Measurements from ENCODE around the gene INF2.
A peak's percentile ranks its signal among the peaks of the same experiment; 100 is the strongest.
"Not testable (repeated sequence)": the region's sequence is repeated elsewhere in the genome, so short reads cannot be mapped to it uniquely, and the experiment has no call there.

Gene INF2

GRCh38 chr14:104739546-104740516 lies 50.4 kb downstream of the INF2 start:
- DNase-seq = no peak

DNA sequence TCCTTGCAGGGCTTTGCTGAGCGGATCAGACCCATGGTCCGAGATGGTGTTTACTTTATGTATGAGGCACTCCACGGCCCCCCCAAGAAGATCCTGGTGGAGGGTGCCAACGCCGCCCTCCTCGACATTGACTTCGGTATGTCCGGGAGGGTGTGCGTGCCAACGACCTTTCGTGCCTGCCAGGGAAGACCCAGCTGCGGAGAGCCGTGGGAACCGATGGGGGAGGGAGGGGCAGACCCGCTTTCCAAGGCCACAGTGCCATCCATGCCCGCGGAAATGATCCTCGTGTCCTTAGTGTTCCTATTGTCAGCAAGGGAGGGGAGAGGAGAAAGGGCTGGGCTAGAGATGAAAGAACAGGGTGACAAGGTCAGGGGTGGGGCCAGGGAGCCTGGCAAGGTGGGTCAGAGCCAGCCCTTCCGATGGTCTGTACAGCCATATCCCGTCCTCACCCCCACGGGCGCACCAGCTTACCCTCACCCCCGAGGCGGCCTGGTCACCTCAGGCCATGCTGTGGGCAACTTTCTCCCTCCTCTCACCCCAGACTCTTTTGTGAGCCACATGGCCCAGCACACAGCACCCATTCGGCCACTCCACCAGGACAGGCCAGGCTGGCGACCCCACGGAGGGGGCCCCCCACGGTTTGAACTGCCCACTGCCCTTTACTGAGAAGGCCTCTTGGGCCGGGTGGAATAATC lies 51.8 kb downstream of the INF2 start:
- no peak for DNase-seq

DNA sequence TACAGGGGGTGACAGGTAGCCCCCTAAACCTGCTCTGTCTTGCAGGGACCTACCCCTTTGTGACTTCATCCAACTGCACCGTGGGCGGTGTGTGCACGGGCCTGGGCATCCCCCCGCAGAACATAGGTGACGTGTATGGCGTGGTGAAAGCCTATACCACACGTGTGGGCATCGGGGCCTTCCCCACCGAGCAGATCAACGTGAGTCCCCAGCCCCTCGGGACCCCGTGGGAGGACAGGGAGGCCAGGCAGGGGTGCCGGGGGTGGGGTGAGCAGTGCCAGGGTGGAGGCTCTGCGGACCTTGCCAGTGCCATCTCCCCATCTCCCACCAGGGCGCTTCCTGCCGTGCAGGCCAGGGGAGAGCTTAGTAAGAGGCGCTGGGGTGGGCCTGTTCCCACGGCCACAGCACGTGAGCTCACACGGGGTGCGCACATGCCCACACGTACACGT lies 52.4 kb downstream of the INF2 start:
- DNase-seq = no peak

DNA sequence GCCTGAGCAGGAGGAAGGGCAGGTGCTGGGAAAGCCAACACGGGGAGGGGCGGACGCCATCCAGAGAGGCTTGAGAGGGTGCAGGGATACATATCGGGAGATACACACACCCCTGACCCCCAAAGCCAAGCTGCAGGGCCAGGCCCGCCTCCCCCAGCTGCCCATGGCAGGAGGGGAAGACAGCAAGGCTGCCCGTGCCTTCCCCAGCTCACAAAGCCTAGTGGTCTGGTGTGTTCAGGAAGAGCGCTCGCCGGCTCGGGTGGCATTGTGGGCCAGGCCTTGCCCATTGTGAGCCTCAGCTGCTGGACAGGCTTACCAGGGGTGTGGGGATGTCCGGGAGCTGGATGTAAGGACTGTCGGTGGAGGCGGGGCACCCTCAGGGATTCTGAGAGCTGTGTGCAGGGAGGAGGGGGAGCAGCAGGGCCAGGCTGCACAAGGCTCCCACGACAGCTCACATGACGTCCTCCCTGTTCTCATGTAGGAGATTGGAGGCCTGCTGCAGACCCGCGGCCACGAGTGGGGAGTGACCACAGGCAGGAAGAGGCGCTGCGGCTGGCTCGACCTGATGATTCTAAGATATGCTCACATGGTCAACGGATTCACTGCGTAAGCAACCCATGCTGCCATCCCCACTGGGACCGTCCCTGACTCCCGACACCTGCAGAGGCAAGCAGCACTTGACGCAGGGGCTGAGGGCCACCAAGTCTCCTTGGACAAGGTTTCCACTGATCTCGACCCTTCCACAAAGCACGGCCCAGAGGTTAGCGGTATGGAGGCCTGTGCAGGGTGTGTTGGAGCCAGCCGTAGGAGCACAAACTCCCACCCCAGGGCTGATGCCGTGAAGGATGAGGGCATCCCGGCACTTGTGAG lies 53.4 kb downstream of the INF2 start:
- no peak for DNase-seq

DNA sequence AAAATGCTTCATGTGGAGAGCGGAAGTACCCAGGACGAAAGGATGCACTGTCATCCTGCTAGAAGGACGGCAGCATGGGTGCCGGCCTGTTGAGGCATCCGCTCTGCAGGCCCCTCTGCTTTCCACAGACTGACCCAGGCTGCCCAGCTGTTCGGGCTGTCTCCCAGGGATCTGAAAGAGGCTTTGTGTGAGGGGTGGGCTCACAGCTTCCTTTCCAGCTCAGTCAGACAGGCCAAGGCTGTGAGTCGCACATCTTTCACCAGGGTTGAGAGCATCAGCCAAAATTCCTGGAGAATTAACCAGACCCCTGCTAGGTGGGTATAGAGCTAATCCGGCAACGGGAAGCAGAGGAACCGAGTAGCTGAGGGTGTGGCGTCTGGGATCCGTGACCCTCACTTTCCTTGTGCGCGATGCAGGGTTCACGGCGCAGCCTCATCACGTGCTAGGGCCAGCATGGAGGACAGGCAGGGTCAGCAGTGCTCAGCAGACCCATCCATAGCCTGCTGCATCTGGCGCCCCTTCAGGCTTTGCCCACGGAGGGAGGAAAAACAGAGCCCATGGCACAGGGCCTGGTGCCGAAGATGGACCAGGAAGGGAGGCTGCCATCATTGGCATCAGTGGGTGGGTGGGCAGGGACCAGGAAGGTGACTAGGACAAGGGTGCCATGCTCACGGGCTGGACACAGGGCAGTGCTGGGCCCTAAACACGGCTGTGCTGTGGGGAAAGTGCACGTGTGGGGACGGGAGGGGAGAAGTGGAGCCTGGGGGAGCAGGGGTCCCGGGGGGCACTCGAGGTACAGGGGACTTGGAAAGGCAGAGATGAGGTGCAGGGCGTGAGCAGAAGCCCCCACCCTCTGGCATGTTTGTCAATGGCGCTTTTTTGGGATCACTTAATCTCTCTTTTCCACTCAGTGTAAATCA lies 54.3 kb downstream of the INF2 start:
- no peak for DNase-seq

- DNase-seq = no peak
These were observed 55.1 kb downstream of the INF2 start for GRCh38 chr14:104744484-104744883.

DNA sequence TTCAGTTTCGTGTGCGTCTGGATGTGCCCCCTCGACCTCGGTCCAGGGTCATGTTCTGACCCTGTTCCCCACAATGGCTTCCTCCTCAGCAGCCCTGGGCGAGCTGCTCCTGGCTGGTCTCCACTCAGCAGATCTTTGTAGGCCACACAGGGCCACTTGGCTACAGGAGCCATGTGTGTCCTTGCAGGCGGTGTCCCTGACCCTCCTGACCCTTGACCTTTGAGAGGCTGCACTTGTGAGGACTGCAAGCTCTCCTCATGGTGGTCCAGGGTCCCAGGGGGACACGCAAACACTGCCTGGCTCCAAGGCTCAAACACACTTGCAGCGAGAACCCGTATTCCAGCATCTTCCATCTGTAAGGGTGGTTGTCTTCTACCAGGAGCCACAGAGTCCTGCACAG lies 56.0 kb downstream of the INF2 start:
- DNase-seq = no peak

DNA sequence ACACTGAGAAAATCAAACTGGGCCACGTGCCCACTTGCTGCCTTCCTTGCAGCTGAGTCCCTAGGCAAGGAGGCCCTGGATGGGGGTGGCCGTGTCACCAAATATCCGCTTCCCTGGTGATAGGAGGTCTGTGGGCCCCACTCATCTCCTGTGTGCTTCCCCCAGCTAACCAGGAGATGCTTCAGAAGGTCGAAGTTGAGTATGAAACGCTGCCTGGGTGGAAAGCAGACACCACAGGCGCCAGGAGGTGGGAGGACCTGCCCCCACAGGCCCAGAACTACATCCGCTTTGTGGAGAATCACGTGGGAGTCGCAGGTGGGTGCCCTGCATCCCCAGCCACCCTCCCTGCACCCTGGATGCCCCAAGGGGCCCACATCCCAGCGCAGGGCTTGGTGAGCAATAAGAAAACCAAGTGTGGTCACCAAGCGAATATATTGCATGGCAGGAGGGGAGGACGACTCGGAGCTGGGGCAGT lies 56.7 kb downstream of the INF2 start:
- no peak for DNase-seq

- no peak for DNase-seq
These were observed 57.6 kb downstream of the INF2 start for GRCh38 chr14:104746934-104747481.

GRCh38 chr14:104747876-104748275 lies 58.5 kb downstream of the INF2 start:
- DNase-seq = no peak

DNA sequence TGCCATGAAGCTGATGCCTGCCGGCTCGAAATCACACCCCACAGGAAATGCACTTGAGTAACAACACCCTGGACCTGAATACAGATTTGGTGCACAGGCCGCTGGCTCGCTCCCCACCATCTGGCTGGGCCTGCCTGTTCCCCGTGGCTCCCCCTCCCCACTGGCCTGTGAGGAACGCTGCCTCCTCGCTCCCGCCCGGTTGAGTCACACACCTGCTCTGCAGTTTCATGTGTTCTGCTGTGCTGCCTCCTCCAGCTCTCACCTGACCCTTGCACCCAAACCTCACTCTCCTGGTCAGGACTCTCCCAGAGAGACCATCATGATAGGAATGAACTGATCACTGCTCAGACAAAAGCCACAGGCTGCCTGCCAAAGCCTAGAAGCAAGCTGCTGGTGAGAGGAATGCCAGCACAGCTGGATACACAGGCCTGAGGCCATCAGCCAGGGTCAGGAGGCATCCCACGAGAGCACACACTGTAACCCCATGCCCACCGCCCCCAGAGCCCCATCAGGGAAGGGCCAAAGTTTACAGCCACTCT lies 59.8 kb downstream of the INF2 start:
- no peak for DNase-seq

GRCh38 chr14:104750056-104750752 lies 60.8 kb downstream of the INF2 start:
- DNase-seq = no peak

DNA sequence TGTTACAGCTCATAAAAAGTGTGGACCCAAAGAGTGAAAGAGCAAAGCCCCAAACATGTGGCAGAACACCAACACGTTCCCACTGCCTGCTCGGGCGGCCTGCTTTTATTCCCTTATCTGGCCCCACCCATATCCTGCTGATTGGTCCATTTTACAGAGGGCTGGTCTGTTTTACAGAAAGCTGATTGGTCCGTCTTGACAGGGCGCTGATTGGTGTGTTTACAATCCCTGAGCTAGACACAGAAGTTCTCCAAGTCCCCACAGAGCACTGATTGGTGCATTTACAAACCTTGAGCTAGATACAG lies 61.3 kb downstream of the INF2 start:
- not testable (repeated sequence) for DNase-seq

- peak; percentile 39 for DNase-seq
These were observed 62.4 kb downstream of the INF2 start for GRCh38 chr14:104751539-104752422.

DNA sequence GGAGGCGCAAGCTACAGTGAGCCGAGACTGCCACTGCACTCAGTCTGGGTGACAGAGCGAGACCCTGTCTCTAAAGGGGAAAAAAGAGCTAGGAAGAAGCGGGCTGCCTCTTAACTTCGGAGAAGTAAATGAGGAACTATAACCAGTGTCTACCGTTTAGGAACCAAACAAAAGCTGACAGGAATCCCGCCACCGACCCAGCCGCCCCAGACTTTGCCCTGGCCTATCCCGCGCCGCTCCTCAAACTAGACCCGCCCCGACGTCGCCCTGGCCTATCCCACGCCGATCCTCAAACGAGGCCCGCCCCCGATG lies 63.0 kb downstream of the INF2 start:
- DNase-seq = no peak

GRCh38 chr14:104752735-104753527 lies 63.5 kb downstream of the INF2 start, which contains the start of gene SIVA1:
SIVA1 (plus strand) TSS chr14:104753147; CDS start chr14:104753202, 55 bp downstream.
- peak; percentile 99 for DNase-seq

DNA sequence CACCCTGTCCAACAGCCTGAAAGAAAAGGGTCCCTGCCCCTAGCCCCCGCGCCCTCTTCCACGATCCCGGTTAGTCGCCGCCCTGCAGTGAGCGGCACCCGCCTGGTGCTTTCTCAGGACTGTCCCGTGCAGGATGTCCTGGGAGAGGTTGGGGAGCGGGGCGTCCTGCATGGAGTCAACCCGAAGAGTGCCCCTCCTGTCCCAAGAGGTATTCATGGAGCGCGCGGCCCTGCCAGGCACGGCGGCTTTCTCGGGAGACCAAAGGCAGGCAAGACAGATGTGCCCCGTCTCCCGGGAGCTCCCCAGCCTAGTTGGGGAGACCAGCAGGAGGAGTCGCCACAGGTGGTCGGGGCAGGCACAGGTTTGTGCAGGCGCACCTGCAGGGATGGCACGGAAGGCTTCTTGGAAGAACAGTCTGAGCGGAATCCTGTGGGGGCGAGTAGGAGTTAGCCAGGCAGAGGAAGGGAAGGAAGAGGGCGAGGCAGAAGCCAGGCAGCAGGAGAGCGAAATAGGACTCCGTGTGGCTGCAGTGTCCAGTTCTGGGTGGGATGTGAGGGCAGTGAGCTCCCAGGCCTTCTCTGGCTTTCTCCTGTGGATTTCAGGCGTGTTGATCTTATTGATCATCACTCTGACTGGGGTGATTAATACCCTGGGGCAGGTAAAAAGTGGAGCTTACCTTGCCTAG lies 64.3 kb downstream of the INF2 start:
- DNase-seq = no peak

DNA sequence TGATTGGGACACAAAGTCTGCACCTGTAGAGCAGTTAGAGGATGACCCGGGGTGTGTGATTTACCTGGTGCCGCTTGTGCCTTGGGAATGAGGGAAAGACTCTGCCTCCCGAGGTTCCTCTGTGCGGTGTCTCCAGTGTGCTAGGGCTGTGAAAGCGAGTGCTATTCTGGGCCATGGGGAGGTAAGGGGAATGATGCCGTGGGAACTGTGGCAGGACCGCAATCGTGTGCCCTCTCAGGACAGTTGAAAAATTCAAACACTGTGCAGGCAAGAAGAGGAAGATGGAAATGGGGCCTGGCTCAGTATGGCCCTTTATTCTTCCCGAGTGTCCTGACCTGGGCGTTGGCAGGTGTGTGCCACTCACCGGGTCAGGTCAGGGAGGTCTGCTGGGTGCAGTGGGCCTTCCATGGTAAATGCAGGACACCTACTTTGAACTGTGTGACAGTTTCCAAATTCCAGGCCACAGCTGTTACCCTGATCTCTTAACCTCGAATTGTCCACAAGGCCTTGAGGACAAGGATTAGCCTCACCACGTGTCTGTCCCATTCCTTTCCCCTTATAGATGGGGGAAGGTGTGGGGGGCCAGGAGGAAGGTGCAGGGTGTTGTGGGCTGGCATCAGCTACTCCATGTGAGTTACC lies 64.9 kb downstream of the INF2 start:
- no peak for DNase-seq

Data from NCI-H510A (cell line).